Activated CD8-positive, alpha-beta T cell treated with anti-CD3 and anti-CD28 coated beads, Interleukin-2, amount 10 ng/mL, durations not matched to agents 7 days and 5 days (primary cell): ENCODE results near the gene NELFB. TPM values are rescaled to one million over a fixed set of nuclear protein-coding genes. Genes with fewer than 3 reads are reported as not detected.
A peak's percentile ranks its signal among the peaks of the same experiment; 100 is the strongest.

Experiments used
- ATAC-seq: fragments of 150-1000 bp; cut with Tn5 transposase; one replicate; pipeline ENCODE4 v1.10.0; 2021; ENCODE audit warnings: moderate library complexity
- CTCF ChIA-PET: fragments of 350-600 bp; sonication (Branson Sonifier 250); formaldehyde crosslinking; loops from one replicate; lab custom pipeline; 2021; ENCODE audit warnings: antibody characterized with exemption; lab: Charles Lee
- POLR2A ChIA-PET: fragments of 350-600 bp; sonication (Branson Sonifier 250); formaldehyde crosslinking; loops from one replicate; lab custom pipeline; 2021; ENCODE audit warnings: antibody characterized with exemption; lab: Charles Lee
- DNase-seq: peaks from one replicate; pipeline ENCODE4 v3.0.0-alpha.2; 2020
- H3K27ac Mint-ChIP-seq: one replicate; pipeline ENCODE4 v1.8.0; 2021; ENCODE audit warnings: mild to moderate bottlenecking, mixed read lengths
- H3K27me3 Mint-ChIP-seq: one replicate; pipeline ENCODE4 v1.8.0; 2021; ENCODE audit warnings: low read depth, mixed read lengths
- H3K36me3 Mint-ChIP-seq: one replicate; pipeline ENCODE4 v1.8.0; 2021; ENCODE audit warnings: low read depth, mixed read lengths
- H3K4me1 Mint-ChIP-seq: one replicate; pipeline ENCODE4 v1.8.0; 2021; ENCODE audit warnings: low read depth, mixed read lengths
- H3K4me3 Mint-ChIP-seq: one replicate; pipeline ENCODE4 v1.8.0; 2021; ENCODE audit warnings: mild to moderate bottlenecking, mixed read lengths
- H3K9me3 Mint-ChIP-seq: one replicate; pipeline ENCODE4 v1.8.0; 2022; ENCODE audit warnings: mixed read lengths; ENCODE audit not compliant: insufficient read depth
- total RNA-seq, 2 experiments: library from RNA; stranded (reverse); gene quantifications; one replicate each; pipeline ENCODE4 v1.2.3, GENCODE V29; 2021

Gene NELFB
- total RNA-seq, 2 experiments from 2014 or later = 68.6 to 68.8 TPM

DNA sequence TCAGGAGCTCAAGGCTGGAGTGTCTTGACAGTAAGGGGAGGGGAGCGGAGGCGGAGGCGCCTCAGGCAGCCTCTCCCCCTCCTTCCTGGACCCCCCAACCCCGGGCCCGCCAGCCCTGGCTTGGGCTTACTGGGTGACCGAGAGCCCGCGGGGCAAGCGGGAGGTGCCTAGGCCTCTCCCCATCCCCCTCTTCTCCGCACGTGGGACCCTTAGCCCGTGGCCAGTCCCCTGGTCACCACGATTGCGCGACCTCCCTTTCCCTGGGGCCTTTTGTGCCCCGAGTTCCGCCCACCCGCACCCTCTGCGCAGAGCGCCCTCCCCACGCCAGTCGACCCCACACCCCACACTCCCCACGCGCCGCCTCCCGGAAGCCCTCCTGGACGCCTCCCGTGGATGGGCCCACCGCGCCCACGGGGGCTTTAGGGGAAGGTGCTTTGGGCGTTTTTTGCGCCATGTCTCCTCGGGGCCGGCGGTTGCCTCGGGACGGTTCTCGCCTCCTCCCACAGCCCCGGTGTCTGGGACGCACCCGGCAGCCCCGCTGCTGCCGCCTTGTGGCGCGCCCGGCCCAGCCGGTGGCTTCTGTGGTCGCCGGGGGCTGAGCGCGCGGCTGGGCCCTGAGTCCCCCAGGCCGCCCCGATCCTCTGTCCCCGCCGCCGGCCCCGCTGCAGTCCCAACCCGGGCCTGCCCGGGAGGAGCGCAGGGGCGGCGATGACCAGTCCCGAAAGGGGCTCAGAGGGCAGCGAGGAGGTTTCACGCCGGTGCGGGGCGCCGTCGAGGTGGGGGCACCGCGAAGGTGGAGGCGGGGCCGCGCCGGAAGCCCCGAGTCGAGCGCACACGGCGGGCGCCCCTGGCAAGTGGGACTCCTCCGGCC is 25.6 kb downstream of the NELFB start:
- CTCF ChIA-PET = interaction anchor here (1.3 kb wide), 1 partner anchor 21 kb away, joined by 4 read pairs; the partner anchor contains the start of gene NRARP
- POLR2A ChIA-PET = interaction anchor here (0.6 kb wide), 1 partner anchor 25 kb away, joined by 3 read pairs; no protein-coding TSS in a partner anchor

GRCh38 chr9:137281345-137282116 is 26.4 kb downstream of the NELFB start:
- Mint-ChIP-seq H3K36me3 (peaks cover 2% of the 10 kb centered on the region), H3K9me3 (no peaks in the 10 kb centered on the region), H3K27me3 (peaks cover 3% of the 10 kb centered on the region), H3K4me1 (peaks cover 21% of the 10 kb centered on the region), H3K4me3 (no peak overlapping the region), H3K27ac (no peak overlapping the region)
- POLR2A ChIA-PET = interaction anchor here (0.9 kb wide), 2 partner anchors 27 to 41 kb away, joined by 3 read pairs; no protein-coding TSS in a partner anchor
- ATAC-seq (no peak), DNase-seq (no peak)
- CTCF ChIA-PET = interaction anchor here (0.9 to 1.6 kb wide), 2 partner anchors 12 to 25 kb away, joined by 3 read pairs; no protein-coding TSS in a partner anchor

More for the DNA sequence above, 25.6 kb downstream of the NELFB start:
- peaks cover 3% of the 10 kb centered on the region for H3K27me3 Mint-ChIP-seq
- H3K27ac Mint-ChIP-seq = no peak overlapping the region
- DNase-seq = no peak
- H3K4me1 Mint-ChIP-seq = peaks cover 22% of the 10 kb centered on the region
- H3K36me3 Mint-ChIP-seq = peaks cover 2% of the 10 kb centered on the region
- no peaks in the 10 kb centered on the region for H3K9me3 Mint-ChIP-seq
- ATAC-seq = no peak
- no peak overlapping the region for H3K4me3 Mint-ChIP-seq

DNA sequence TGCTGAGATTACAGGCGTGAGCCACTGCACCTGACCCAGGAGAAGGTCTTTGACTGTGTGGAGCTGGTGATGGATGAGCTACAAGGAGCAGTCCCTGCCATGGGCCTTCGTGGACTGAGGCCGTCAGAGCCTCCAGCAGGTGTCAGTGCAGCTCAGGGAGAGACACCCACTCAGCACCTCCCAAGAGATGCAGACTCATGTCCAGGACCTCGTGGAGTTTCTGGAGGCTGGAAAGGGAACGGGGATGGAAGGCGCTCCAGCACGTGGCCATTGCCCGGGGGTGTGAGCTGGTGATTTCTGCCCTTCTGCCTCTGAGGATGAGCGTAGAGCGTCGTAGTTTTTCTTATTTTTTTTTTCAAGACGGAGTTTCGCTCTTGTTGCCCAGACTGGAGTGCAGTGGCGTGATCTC is 31.9 kb downstream of the NELFB start:
- ATAC-seq (peak; percentile 77), DNase-seq (peak; percentile 54)
- H3K4me1 Mint-ChIP-seq = peaks cover 9% of the 10 kb centered on the region
- no peak overlapping the region for H3K4me3 Mint-ChIP-seq
- CTCF ChIA-PET = interaction anchor here (0.6 to 1.8 kb wide), 16 partner anchors 10 to 241 kb away, joined by 3 to 9 read pairs (median 4); partner anchors contain the start of genes EXD3 and NOXA1
- H3K27me3 Mint-ChIP-seq = peaks cover 7% of the 10 kb centered on the region
- POLR2A ChIA-PET = interaction anchor here (0.7 kb wide), 1 partner anchor 46 kb away, joined by 3 read pairs; no protein-coding TSS in a partner anchor
- no peaks in the 10 kb centered on the region for H3K9me3 Mint-ChIP-seq
- H3K36me3 Mint-ChIP-seq = peaks cover 2% of the 10 kb centered on the region
- no peak overlapping the region for H3K27ac Mint-ChIP-seq

DNA sequence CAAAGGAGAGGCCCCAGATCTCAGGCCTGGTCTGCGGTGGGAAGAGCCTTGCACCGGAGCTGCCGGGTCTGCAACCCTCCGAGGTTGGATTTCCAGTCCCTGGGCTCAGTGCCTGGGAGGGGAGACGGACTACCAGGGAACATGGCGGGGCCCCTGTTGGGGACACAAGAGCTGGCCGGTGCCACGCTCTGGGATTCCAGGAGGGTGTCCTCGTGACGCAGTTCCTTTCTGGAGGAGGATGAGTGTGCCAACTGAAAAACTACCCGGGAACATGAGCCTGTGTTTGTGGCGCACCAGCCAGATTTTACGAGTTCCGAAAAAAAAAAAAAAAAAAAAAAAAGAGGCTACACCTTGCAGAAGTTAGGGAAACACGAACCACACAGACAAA is 38.0 kb downstream of the NELFB start:
- no peaks in the 10 kb centered on the region for H3K36me3 Mint-ChIP-seq
- DNase-seq (no peak), ATAC-seq (no peak)
- no peaks in the 10 kb centered on the region for H3K9me3 Mint-ChIP-seq
- peaks cover 14% of the 10 kb centered on the region for H3K4me1 Mint-ChIP-seq
- ChIA-PET POLR2A (no interaction called here), CTCF (interaction anchor here (1.0 to 1.6 kb wide), 2 partner anchors 11 to 28 kb away, joined by 3 to 4 read pairs; no protein-coding TSS in a partner anchor)
- H3K27ac Mint-ChIP-seq = no peak overlapping the region
- H3K27me3 Mint-ChIP-seq = peaks cover 22% of the 10 kb centered on the region
- no peak overlapping the region for H3K4me3 Mint-ChIP-seq

DNA sequence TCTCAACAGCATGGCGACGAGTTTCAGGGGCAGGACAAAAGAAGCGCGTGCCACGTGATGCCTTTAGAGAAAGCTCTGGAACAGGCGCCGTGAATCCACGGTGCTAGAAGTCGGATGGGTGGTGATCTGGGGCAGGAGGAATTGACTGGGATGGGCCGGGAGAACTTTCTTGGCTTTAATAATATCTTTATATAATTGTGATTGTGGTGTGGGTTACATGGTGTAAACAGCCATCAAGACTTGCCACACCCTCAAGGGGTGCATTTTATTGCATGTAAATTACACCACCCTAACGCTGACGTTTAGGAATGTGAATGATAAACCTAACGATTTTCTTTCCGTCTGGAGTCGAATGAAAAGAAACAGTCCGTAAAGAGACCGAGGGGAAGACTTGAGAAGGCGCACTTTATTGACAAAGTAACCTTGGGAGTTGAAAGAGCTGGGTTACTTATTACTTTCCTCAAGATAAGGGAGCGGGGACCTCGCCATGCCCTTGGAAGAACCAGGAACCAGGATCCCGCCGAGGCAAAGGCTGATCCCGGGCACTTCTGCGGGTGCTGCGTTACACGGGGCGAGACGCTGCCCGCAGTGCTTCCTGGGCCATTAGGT is 38.5 kb downstream of the NELFB start:
- Mint-ChIP-seq H3K36me3 (no peaks in the 10 kb centered on the region), H3K9me3 (no peaks in the 10 kb centered on the region), H3K27ac (no peak overlapping the region), H3K4me1 (peaks cover 14% of the 10 kb centered on the region), H3K4me3 (no peak overlapping the region), H3K27me3 (peaks cover 26% of the 10 kb centered on the region)
- ATAC-seq (no peak), DNase-seq (no peak)
- ChIA-PET POLR2A (no interaction called here), CTCF (interaction anchor here (0.8 to 2.0 kb wide), 4 partner anchors 12 to 129 kb away, joined by 3 to 6 read pairs (median 4); partner anchors contain the start of gene EXD3)

GRCh38 chr9:137294091-137294680 is 39.1 kb downstream of the NELFB start:
- peaks cover 14% of the 10 kb centered on the region for H3K4me1 Mint-ChIP-seq
- H3K36me3 Mint-ChIP-seq = no peaks in the 10 kb centered on the region
- no peak overlapping the region for H3K27ac Mint-ChIP-seq
- no peaks in the 10 kb centered on the region for H3K9me3 Mint-ChIP-seq
- DNase-seq (peak; percentile 46), ATAC-seq (no peak)
- H3K4me3 Mint-ChIP-seq = no peak overlapping the region
- ChIA-PET CTCF (interaction anchor here (0.8 to 2.0 kb wide), 4 partner anchors 13 to 128 kb away, joined by 3 to 6 read pairs (median 4); partner anchors contain the start of gene EXD3), POLR2A (no interaction called here)
- peaks cover 30% of the 10 kb centered on the region for H3K27me3 Mint-ChIP-seq

- Mint-ChIP-seq H3K9me3 (no peaks in the 10 kb centered on the region), H3K27ac (no peak overlapping the region), H3K4me1 (peaks cover 14% of the 10 kb centered on the region), H3K27me3 (peaks cover 33% of the 10 kb centered on the region), H3K4me3 (no peak overlapping the region), H3K36me3 (no peaks in the 10 kb centered on the region)
- ChIA-PET CTCF (interaction anchor here (0.8 to 2.0 kb wide), 3 partner anchors 26 to 128 kb away, joined by 3 to 6 read pairs (median 4); partner anchors contain the start of gene EXD3), POLR2A (no interaction called here)
- ATAC-seq = peak; percentile 30
- peak; percentile 45 for DNase-seq
Measured at GRCh38 chr9:137294681-137295237, 39.6 kb downstream of the NELFB start.

DNA sequence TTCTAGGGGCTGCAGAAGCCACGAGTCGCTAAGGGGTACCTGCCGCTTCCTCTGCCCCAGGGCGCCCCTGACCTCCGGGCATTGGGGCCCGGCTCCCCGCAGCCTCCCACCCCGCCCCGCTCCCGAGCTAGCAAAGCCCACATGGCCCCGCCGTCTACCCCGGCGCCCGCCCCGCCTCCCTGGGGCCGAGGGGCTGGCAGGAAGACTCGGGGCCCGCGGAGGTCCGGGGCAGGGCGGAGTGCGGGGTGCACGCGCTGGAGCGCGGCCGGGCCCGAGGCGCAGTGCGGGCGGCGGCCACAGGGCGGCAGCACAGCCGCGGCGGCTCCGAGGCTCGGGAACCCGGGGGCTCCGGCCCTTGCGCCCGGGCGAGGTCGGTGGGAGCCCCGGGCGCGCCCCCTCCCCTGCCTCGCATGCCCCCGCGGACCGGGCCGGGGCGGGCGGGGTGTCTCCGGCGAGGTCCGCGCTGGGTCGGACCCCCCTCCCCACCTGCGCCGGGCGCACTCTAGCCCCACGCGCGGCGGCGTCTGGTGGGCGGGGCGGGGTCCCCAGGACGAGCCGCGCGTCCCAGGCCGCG is 40.2 kb downstream of the NELFB start:
- DNase-seq (peak; percentile 62), ATAC-seq (peak; percentile 83)
- H3K27me3 Mint-ChIP-seq = peaks cover 36% of the 10 kb centered on the region
- H3K4me1 Mint-ChIP-seq = peaks cover 17% of the 10 kb centered on the region
- H3K36me3 Mint-ChIP-seq = no peaks in the 10 kb centered on the region
- ChIA-PET CTCF (interaction anchor here (0.6 to 2.0 kb wide), 2 partner anchors 127 to 277 kb away, joined by 3 to 6 read pairs; partner anchors contain the start of gene EXD3), POLR2A (no interaction called here)
- H3K27ac Mint-ChIP-seq = no peak overlapping the region
- no peak overlapping the region for H3K4me3 Mint-ChIP-seq
- H3K9me3 Mint-ChIP-seq = no peaks in the 10 kb centered on the region

DNA sequence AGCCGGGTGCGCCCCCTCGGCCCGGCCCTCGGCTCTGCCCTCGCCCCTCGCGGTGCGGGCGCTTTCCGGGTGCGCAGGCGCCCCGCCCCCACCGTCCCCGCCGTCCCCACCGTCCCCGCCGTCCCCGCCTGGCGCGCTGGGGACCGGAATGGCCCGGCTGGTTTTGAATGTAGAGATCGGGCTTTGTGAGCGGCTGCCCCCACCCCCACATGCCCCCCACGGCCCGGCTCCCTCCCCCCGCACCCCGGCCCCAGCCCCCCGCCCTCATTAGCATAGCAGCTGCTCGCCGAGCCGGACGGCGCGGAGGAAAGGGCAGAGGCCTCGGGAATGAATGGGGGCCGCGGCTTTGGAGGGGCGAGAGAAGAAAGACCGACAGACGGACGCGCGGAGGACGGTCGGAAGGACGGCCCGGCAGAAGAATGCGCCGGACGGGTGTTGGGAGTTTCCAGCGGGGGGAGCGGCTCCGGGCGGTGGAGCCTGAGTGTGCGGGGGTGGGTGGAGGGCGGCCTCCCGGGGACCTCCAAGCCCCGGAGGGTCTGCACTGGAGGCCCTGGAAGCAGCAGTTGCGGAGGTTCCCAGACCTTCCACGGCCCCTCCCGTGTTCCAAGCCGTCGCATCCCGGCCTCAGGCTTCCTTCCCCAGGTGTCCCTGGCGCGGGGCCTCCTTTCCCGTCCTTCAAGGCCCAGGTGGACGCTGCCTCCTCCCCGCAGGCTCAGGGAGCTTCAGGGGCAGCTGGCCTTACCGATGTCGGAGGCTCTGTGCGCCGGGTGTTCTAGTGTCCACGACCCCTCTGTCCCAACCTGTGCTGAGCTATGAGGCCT is 40.9 kb downstream of the NELFB start:
- ChIA-PET POLR2A (no interaction called here), CTCF (interaction anchor here (0.6 kb wide), 1 partner anchor 277 kb away, joined by 3 read pairs; no protein-coding TSS in a partner anchor)
- no peak overlapping the region for H3K27ac Mint-ChIP-seq
- H3K4me1 Mint-ChIP-seq = peaks cover 20% of the 10 kb centered on the region
- H3K36me3 Mint-ChIP-seq = no peaks in the 10 kb centered on the region
- no peaks in the 10 kb centered on the region for H3K9me3 Mint-ChIP-seq
- H3K4me3 Mint-ChIP-seq = no peak overlapping the region
- peaks cover 40% of the 10 kb centered on the region for H3K27me3 Mint-ChIP-seq
- DNase-seq (no peak), ATAC-seq (no peak)
